Neural progenitor cell (in vitro differentiated cells): ENCODE results near the gene ESR2.

Source experiments
- CTCF ChIP-seq: fragments of 200-600 bp; sonication (generic); IDR thresholded peaks from 2 replicates; pipeline ENCODE4 v1.5.1; 2017; ENCODE audit warnings: antibody characterized with exemption, mild to moderate bottlenecking
- EZH2 ChIP-seq: fragments of 200-600 bp; sonication (generic); IDR thresholded peaks from 2 replicates; pipeline ENCODE4 v1.6.1; 2017; ENCODE audit warnings: antibody characterized with exemption, mild to moderate bottlenecking, moderate library complexity

- TF ChIP-seq CTCF (no peak), EZH2 (no peak)
Measured at GRCh38 chr14:64266239-64266638, 27.9 kb downstream of the ESR2 start.
